Trophoblast cell (in vitro differentiated cells and primary cell): ENCODE measurements around the gene PCSK7.
A peak's percentile ranks its signal among the peaks of the same experiment; 100 is the strongest.

ENCODE experiments used
- DNase-seq, 2 donors: peaks; one replicate each; pipeline ENCODE4 v3.0.0-alpha.2; 2016
- H2AFZ ChIP-seq: 2 replicates; pipeline ENCODE4 v1.6.1; 2013; ENCODE audit warnings: low read length, moderate library complexity, mild to moderate bottlenecking; ENCODE audit not compliant: insufficient read depth, poor library complexity
- H2AK5ac ChIP-seq: 2 replicates; pipeline ENCODE4 v1.6.1; 2013; ENCODE audit warnings: mild to moderate bottlenecking, low read length
- H2BK120ac ChIP-seq: 2 replicates; pipeline ENCODE4 v1.6.1; 2013; ENCODE audit warnings: low read length, mild to moderate bottlenecking, moderate library complexity; ENCODE audit not compliant: insufficient read depth, poor library complexity
- H2BK12ac ChIP-seq: 2 replicates; pipeline ENCODE4 v1.6.1; 2013; ENCODE audit warnings: mild to moderate bottlenecking, low read length, moderate library complexity
- H2BK5ac ChIP-seq: 2 replicates; pipeline ENCODE4 v1.6.1; 2013; ENCODE audit warnings: low read length, low read depth, moderate library complexity, mild to moderate bottlenecking; ENCODE audit not compliant: poor library complexity
- H3K14ac ChIP-seq: 2 replicates; pipeline ENCODE4 v1.6.1; 2013; ENCODE audit warnings: mild to moderate bottlenecking, low read length
- H3K18ac ChIP-seq: 2 replicates; pipeline ENCODE4 v1.6.1; 2013; ENCODE audit warnings: mild to moderate bottlenecking, low read length
- H3K23ac ChIP-seq: 2 replicates; pipeline ENCODE4 v1.6.1; 2013; ENCODE audit warnings: low read length
- H3K27ac ChIP-seq: 2 replicates; pipeline ENCODE4 v1.5.1; 2013; ENCODE audit warnings: low read depth, mild to moderate bottlenecking, inconsistent platforms, low read length, moderate library complexity
- H3K27me3 ChIP-seq: 2 replicates; pipeline ENCODE4 v1.6.1; 2013; ENCODE audit warnings: inconsistent platforms, mild to moderate bottlenecking, low read length, moderate library complexity; ENCODE audit not compliant: insufficient read depth
- H3K36me3 ChIP-seq, 2 experiments: 1 replicate in 1 of 2; 2 replicates in 1 of 2; pipeline ENCODE4 v1.6.1; 2013; ENCODE audit warnings: low read length in 2 of 2, mild to moderate bottlenecking in 2 of 2, moderate library complexity in 1 of 2; ENCODE audit not compliant: insufficient read depth in 2 of 2, control insufficient read depth in 1 of 2
- H3K4ac ChIP-seq: 2 replicates; pipeline ENCODE4 v1.6.1; 2013; ENCODE audit warnings: low read depth, mild to moderate bottlenecking, low read length, moderate library complexity
- H3K4me1 ChIP-seq, 2 experiments: 1 replicate in 1 of 2; 2 replicates in 1 of 2; pipeline ENCODE4 v1.6.1; 2013; ENCODE audit warnings: low read length in 2 of 2, mild to moderate bottlenecking in 2 of 2, moderate library complexity in 1 of 2; ENCODE audit not compliant: insufficient read depth in 2 of 2, control insufficient read depth in 1 of 2
- H3K4me2 ChIP-seq: 2 replicates; pipeline ENCODE4 v1.6.1; 2013; ENCODE audit warnings: inconsistent platforms, mild to moderate bottlenecking, low read length, moderate library complexity
- H3K4me3 ChIP-seq: 2 replicates; pipeline ENCODE4 v1.5.1; 2013; ENCODE audit warnings: mild to moderate bottlenecking, low read depth, low read length, inconsistent platforms
- H3K79me1 ChIP-seq: one replicate; pipeline ENCODE4 v1.6.1; 2013; ENCODE audit warnings: low read length
- H3K79me2 ChIP-seq: 2 replicates; pipeline ENCODE4 v1.6.1; 2013; ENCODE audit warnings: low read length, mild to moderate bottlenecking; ENCODE audit not compliant: control insufficient read depth, insufficient read depth, poor library complexity
- H3K9ac ChIP-seq: 2 replicates; pipeline ENCODE4 v1.6.1; 2013; ENCODE audit warnings: mild to moderate bottlenecking, low read length
- H3K9me3 ChIP-seq: 2 replicates; pipeline ENCODE4 v1.6.1; 2013; ENCODE audit warnings: low read depth, mild to moderate bottlenecking, control low read depth, inconsistent platforms, low read length; ENCODE audit not compliant: insufficient read depth
- H4K12ac ChIP-seq: 2 replicates; pipeline ENCODE4 v1.6.1; 2013; ENCODE audit warnings: low read depth, mild to moderate bottlenecking, low read length, moderate library complexity
- H4K8ac ChIP-seq: 2 replicates; pipeline ENCODE4 v1.6.1; 2013; ENCODE audit warnings: low read depth, mild to moderate bottlenecking, low read length, moderate library complexity
- H4K91ac ChIP-seq: one replicate; pipeline ENCODE4 v1.6.1; 2013; ENCODE audit warnings: low read depth, mild to moderate bottlenecking, low read length, moderate library complexity
- WGBS: extraction: QIAGEN DNeasy Blood & Tissue Kit; methylation state at CpG from one replicate; pipeline ENCODE4 v1.1.7; 2013; ENCODE audit warnings: missing lambda C conversion rate; ENCODE audit not compliant: insufficient read length, insufficient coverage; ENCODE audit errors: extremely low coverage; 5-methylcytosine and 5-hydroxymethylcytosine counted together

PCSK7 gene

DNA sequence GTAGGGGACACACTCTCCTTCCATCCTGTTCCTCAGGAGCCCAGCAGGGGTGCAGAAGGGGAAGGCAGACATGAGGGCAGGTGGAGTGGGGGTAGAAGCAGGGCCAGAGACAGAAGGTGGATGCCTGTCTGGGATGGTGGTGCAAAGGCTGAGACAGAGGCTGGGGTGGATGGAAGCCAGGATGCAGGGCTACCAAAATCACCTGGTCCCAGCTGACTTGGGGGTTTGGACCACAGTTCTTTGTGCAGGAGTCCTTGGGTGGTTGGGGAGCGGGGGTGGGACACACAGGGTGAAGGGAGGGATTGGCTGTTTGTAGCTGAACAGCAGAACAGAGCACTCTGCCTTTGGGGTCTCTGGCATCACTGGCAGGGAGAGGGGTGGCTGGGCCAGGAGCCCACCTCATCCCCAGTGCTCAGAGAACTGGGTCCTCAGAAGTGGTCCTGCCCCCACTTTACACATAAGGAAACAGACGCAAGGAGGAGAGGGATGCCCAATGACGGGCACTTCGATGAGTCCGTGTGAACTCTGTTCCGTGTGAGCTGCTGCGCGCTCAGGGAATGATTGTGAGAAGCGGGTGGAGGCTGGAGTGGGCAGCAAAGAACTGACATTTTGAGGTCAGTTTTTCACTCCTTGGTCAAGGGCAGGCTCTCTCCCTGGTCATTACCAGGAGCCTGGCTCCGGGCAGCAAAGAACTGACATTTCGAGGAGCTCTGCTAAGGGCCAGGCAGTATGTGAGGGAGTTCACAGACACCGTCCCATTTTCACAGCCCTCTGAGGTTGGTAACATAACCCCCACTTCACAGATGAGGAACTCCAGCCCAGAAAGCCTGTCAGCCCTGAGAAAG, 30.8 kb downstream of the PCSK7 start:
- Histone ChIP-seq H2AFZ (no peak overlapping the region), H3K18ac (no peak overlapping the region), H3K4me2 (peak overlapping the region; percentile 82), H3K4ac (peak overlapping the region; percentile 97), H3K9ac (peak overlapping the region; percentile 99), H3K9me3 (no peaks in the 10 kb centered on the region), H3K27ac (peak overlapping the region; percentile 36), H3K4me1 (peaks cover 52 to 57% of the 10 kb centered on the region in 2 experiments), H2BK5ac (peak overlapping the region; percentile 10), H2AK5ac (no peak overlapping the region), H3K27me3 (no peaks in the 10 kb centered on the region), H4K8ac (no peak overlapping the region), H2BK12ac (no peak overlapping the region), H3K36me3 (peaks cover 49 to 50% of the 10 kb centered on the region in 2 experiments), H2BK120ac (peak overlapping the region; percentile 13), H4K12ac (no peak overlapping the region), H3K14ac (peak overlapping the region; percentile 13), H3K4me3 (peak overlapping the region; percentile 85), H4K91ac (no peak overlapping the region), H3K23ac (no peak overlapping the region), H3K79me1 (peaks cover 26% of the 10 kb centered on the region), H3K79me2 (peaks cover 40% of the 10 kb centered on the region)
- no CpG with 5 or more reads among the region's 12 CpGs for WGBS
- DNase-seq, result no peak

DNA sequence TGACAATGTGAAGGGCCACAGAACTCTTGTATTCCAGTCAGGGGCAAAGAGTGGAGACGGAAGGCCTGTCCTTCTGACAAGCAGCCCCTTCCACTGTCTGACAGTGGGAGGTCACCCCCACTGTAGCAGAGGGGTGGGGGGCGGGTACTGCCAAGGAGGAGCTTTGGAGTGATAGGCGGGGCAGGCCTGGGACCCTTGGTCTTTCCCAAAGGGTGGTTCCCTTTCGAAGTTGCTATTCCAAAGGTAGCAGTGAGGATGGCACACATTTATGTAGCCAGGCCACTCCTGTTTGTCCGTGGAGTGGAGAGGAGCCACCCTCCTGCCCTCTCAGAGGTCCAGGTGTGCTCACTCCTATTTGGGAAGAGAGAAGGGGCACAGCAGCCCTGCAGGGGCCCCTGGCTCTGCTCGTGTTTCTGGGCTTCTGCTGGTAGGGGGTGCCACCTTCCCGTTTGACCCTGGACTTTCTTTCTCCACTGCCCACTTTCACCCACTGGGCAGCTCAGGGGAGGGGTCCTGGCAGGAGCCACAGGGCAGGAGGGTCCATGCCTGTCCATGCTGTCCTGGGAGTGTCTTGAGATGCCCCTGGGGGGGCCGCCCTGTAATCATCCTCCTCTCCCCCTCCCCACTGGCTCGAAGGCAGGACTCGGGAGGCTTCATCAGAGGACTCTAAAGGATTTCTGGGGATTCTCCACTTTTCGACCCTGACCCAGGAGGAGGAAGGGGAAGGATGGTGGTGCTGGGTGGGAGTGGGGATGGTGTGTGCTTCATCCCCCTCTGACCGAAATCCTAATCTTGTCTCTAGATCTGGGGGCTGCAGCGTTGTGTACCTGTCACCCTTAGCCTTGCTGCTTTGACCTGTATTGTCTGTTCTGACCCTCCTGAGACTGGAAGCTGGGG, 31.7 kb downstream of the PCSK7 start:
- whole genome bisulfite sequencing, result no CpG with 5 or more reads among the region's 13 CpGs
- peaks cover 51 to 52% of the 10 kb centered on the region in 2 experiments for H3K4me1 ChIP-seq

DNA sequence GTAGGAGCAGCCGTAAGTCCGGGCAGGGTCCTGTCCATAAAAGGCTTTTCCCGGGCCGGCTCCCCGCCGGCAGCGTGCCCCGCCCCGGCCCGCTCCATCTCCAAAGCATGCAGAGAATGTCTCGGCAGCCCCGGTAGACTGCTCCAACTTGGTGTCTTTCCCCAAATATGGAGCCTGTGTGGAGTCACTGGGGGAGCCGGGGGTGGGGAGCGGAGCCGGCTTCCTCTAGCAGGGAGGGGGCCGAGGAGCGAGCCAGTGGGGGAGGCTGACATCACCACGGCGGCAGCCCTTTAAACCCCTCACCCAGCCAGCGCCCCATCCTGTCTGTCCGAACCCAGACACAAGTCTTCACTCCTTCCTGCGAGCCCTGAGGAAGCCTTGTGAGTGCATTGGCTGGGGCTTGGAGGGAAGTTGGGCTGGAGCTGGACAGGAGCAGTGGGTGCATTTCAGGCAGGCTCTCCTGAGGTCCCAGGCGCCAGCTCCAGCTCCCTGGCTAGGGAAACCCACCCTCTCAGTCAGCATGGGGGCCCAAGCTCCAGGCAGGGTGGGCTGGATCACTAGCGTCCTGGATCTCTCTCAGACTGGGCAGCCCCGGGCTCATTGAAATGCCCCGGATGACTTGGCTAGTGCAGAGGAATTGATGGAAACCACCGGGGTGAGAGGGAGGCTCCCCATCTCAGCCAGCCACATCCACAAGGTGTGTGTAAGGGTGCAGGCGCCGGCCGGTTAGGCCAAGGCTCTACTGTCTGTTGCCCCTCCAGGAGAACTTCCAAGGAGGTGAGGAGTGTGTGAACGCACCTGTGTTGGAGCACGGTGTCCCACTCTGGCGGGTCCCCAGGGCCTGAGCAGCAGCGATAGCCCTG, 32.6 kb downstream of the PCSK7 start, which contains the start of gene TAGLN:
Gene TAGLN, plus strand, starts transcription at position 318 of the 863 bp plus-strand sequence. CDS start 3,644 bp downstream, outside the sequence.
- peak within 1 kb of the TSS; percentile 99 for H3K9ac ChIP-seq
- peak within 1 kb of the TSS; percentile 96 for H3K14ac ChIP-seq
- peak within 1 kb of the TSS; percentile 96 for H3K27ac ChIP-seq
- peak within 1 kb of the TSS; percentile 54 for H2BK12ac ChIP-seq
- peak within 1 kb of the TSS; percentile 89 for H3K18ac ChIP-seq
- no CpG with 5 or more reads among the region's 34 CpGs for WGBS
- H2AFZ ChIP-seq, result peak within 1 kb of the TSS; percentile 24
- peak in 1 of 2 donors; percentile 54 for DNase-seq
- peaks cover 40% of the 10 kb centered on the region for H3K79me2 ChIP-seq
- H4K8ac ChIP-seq, result peak within 1 kb of the TSS; percentile 85
- H3K36me3 ChIP-seq, result peaks cover 42 to 43% of the 10 kb centered on the region in 2 experiments
- H3K23ac ChIP-seq, result no peak within 1 kb of the TSS
- peak within 1 kb of the TSS; percentile 88 for H2BK120ac ChIP-seq
- peak within 1 kb of the TSS; percentile 89 for H4K91ac ChIP-seq
- H4K12ac ChIP-seq, result peak within 1 kb of the TSS; percentile 68
- peak within 1 kb of the TSS; percentile 96 for H2BK5ac ChIP-seq
- H3K4me2 ChIP-seq, result peak within 1 kb of the TSS; percentile 82
- H3K4me3 ChIP-seq, result peak within 1 kb of the TSS; percentile 85
- peaks cover 26% of the 10 kb centered on the region for H3K79me1 ChIP-seq
- no peaks in the 10 kb centered on the region for H3K9me3 ChIP-seq
- no peaks in the 10 kb centered on the region for H3K27me3 ChIP-seq
- peaks cover 50 to 51% of the 10 kb centered on the region in 2 experiments for H3K4me1 ChIP-seq
- peak within 1 kb of the TSS; percentile 97 for H3K4ac ChIP-seq
- H2AK5ac ChIP-seq, result peak within 1 kb of the TSS; percentile 78

More for the DNA sequence above, 31.7 kb downstream of the PCSK7 start:
- peak overlapping the region; percentile 88 for H2BK120ac ChIP-seq
- H3K36me3 ChIP-seq, result peaks cover 50 to 51% of the 10 kb centered on the region in 2 experiments
- no peak overlapping the region for H3K23ac ChIP-seq
- H3K9ac ChIP-seq, result peak overlapping the region; percentile 99
- H2AFZ ChIP-seq, result peak overlapping the region; percentile 24
- no peaks in the 10 kb centered on the region for H3K27me3 ChIP-seq
- no peak for DNase-seq
- peak overlapping the region; percentile 89 for H3K18ac ChIP-seq
- H4K12ac ChIP-seq, result peak overlapping the region; percentile 68
- peak overlapping the region; percentile 78 for H2AK5ac ChIP-seq
- peak overlapping the region; percentile 82 for H3K4me2 ChIP-seq
- peak overlapping the region; percentile 96 for H3K27ac ChIP-seq
- peaks cover 26% of the 10 kb centered on the region for H3K79me1 ChIP-seq
- peak overlapping the region; percentile 85 for H3K4me3 ChIP-seq
- peak overlapping the region; percentile 96 for H3K14ac ChIP-seq
- H3K9me3 ChIP-seq, result no peaks in the 10 kb centered on the region
- H4K91ac ChIP-seq, result peak overlapping the region; percentile 89
- peak overlapping the region; percentile 54 for H2BK12ac ChIP-seq
- H3K4ac ChIP-seq, result peak overlapping the region; percentile 97
- H4K8ac ChIP-seq, result peak overlapping the region; percentile 85
- H3K79me2 ChIP-seq, result peaks cover 40% of the 10 kb centered on the region
- peak overlapping the region; percentile 96 for H2BK5ac ChIP-seq
